Neural cell (in vitro differentiated cells): ENCODE data around the gene DDX1. TPM values are rescaled to one million over a fixed set of nuclear protein-coding genes. Genes with fewer than 3 reads are reported as not detected.

Source experiments
- H2AFZ ChIP-seq: fragments of 200-600, 300-800 bp; sonication (generic), shearing (Covaris generic); 2 replicates; pipeline ENCODE4 v1.6.0; 2014; ENCODE audit warnings: low read depth, mild to moderate bottlenecking, antibody characterized with exemption, low read length, moderate library complexity
- H3F3A ChIP-seq: fragments of 200-600 bp; shearing (Covaris generic); 2 replicates; pipeline ENCODE4 v1.6.1; 2016; ENCODE audit warnings: mild to moderate bottlenecking, moderate library complexity, mixed read lengths, antibody characterized with exemption, low read length; ENCODE audit not compliant: insufficient read depth, poor library complexity, severe bottlenecking
- H3K27ac ChIP-seq: fragments of 200-600, 300-800 bp; sonication (generic), shearing (Covaris generic); 2 replicates; pipeline ENCODE4 v1.5.1; 2014; ENCODE audit warnings: mild to moderate bottlenecking, low read length, moderate library complexity
- H3K27me3 ChIP-seq: fragments of 300-800, 200-600 bp; sonication (generic), shearing (Covaris generic); 2 replicates; pipeline ENCODE4 v1.6.0; 2014; ENCODE audit warnings: mild to moderate bottlenecking, low read depth, low read length, moderate library complexity; ENCODE audit not compliant: insufficient read depth
- H3K36me3 ChIP-seq: fragments of 300-800, 200-600 bp; sonication (generic), shearing (Covaris generic); 2 replicates; pipeline ENCODE4 v1.5.1; 2014; ENCODE audit warnings: mild to moderate bottlenecking, antibody characterized with exemption, low read length, moderate library complexity; ENCODE audit not compliant: insufficient read depth
- H3K4me2 ChIP-seq: fragments of 300-800, 200-600 bp; sonication (generic), shearing (Covaris generic); 2 replicates; pipeline ENCODE4 v1.6.0; 2014; ENCODE audit warnings: mild to moderate bottlenecking, low read length
- H3K4me3 ChIP-seq: fragments of 300-800, 200-600 bp; sonication (generic), shearing (Covaris generic); 2 replicates; pipeline ENCODE4 v1.5.1; 2014; ENCODE audit warnings: mild to moderate bottlenecking, low read length, moderate library complexity
- H3K79me2 ChIP-seq: fragments of 200-600 bp; shearing (Covaris generic); replicated peaks from 2 replicates; pipeline ENCODE4 v1.6.0; 2014; ENCODE audit warnings: mild to moderate bottlenecking, low read length, moderate library complexity; ENCODE audit not compliant: insufficient read depth
- H3K9ac ChIP-seq: fragments of 300-800, 200-600 bp; sonication (generic), shearing (Covaris generic); 2 replicates; pipeline ENCODE4 v1.6.1; 2016; ENCODE audit warnings: mild to moderate bottlenecking, low read length, mixed read lengths
- H3K9me2 ChIP-seq: fragments of 200-600 bp; shearing (Covaris generic); 2 replicates; pipeline ENCODE4 v1.6.1; 2016; ENCODE audit warnings: mild to moderate bottlenecking, low read length, mixed read lengths; ENCODE audit not compliant: insufficient read depth
- H3K9me3 ChIP-seq: fragments of 200-600, 300-800 bp; sonication (generic), shearing (Covaris generic); 2 replicates; pipeline ENCODE4 v1.6.1; 2016; ENCODE audit warnings: mild to moderate bottlenecking, mixed run types, low read length, moderate library complexity, mixed read lengths
- H4K20me1 ChIP-seq: fragments of 200-600 bp; shearing (Covaris generic); 2 replicates; pipeline ENCODE4 v1.6.1; 2016; ENCODE audit warnings: mild to moderate bottlenecking, mixed run types; ENCODE audit not compliant: insufficient read depth
- EP300 ChIP-seq: fragments of 450-650 bp; conservative IDR thresholded peaks from 2 replicates; pipeline ENCODE4 v1.6.1; 2014; ENCODE audit warnings: antibody characterized with exemption, mild to moderate bottlenecking, moderate library complexity; ENCODE audit not compliant: poor library complexity, severe bottlenecking
- EZH2 ChIP-seq: fragments of 200-600, 300-800 bp; shearing (Covaris generic), sonication (generic); IDR thresholded peaks from 2 replicates; pipeline ENCODE4 v1.6.1; 2014; ENCODE audit warnings: antibody characterized with exemption, low read length, borderline replicate concordance, mild to moderate bottlenecking; ENCODE audit not compliant: insufficient read depth, poor library complexity, severe bottlenecking
- MXI1 ChIP-seq: fragments of 450-650 bp; conservative IDR thresholded peaks from 2 replicates; pipeline ENCODE4 v1.6.1; 2014; ENCODE audit warnings: antibody characterized with exemption, mild to moderate bottlenecking; ENCODE audit not compliant: poor library complexity, severe bottlenecking
- POLR2AphosphoS5 ChIP-seq: IDR thresholded peaks from 2 replicates; pipeline ENCODE4 v1.6.1; 2012
- RAD21 ChIP-seq: fragments of 450-650 bp; conservative IDR thresholded peaks from 2 replicates; pipeline ENCODE4 v1.6.1; 2014; ENCODE audit warnings: antibody characterized with exemption, mild to moderate bottlenecking, moderate library complexity
- SMC3 ChIP-seq: fragments of 450-650 bp; conservative IDR thresholded peaks from 2 replicates; pipeline ENCODE4 v1.6.1; 2014; ENCODE audit warnings: antibody characterized with exemption, mild to moderate bottlenecking, moderate library complexity; ENCODE audit not compliant: poor library complexity
- TAF1 ChIP-seq: IDR thresholded peaks from 2 replicates; pipeline ENCODE4 v1.6.1; 2012; ENCODE audit warnings: low read depth
- polyA plus RNA-seq: library from polyadenylated mRNA; depleted of rRNA; stranded (reverse); fragments of >200 nt; gene quantifications from 2 replicates; pipeline ENCODE4 v1.2.3, GENCODE V29; 2014
- TF ChIP-seq, protein P1 (sequence below): IDR thresholded peaks from 2 replicates; pipeline ENCODE4 v1.6.1; 2012; ENCODE audit warnings: borderline replicate concordance
- TF ChIP-seq, protein P2 (sequence below): fragments of 450-650 bp; IDR thresholded peaks from 2 replicates; pipeline ENCODE4 v1.5.1; 2014; ENCODE audit warnings: antibody characterized with exemption, mild to moderate bottlenecking, moderate library complexity; ENCODE audit not compliant: poor library complexity, severe bottlenecking

Gene DDX1
- polyA plus RNA-seq, 1 donor from 2014 or later: 159 TPM

DNA sequence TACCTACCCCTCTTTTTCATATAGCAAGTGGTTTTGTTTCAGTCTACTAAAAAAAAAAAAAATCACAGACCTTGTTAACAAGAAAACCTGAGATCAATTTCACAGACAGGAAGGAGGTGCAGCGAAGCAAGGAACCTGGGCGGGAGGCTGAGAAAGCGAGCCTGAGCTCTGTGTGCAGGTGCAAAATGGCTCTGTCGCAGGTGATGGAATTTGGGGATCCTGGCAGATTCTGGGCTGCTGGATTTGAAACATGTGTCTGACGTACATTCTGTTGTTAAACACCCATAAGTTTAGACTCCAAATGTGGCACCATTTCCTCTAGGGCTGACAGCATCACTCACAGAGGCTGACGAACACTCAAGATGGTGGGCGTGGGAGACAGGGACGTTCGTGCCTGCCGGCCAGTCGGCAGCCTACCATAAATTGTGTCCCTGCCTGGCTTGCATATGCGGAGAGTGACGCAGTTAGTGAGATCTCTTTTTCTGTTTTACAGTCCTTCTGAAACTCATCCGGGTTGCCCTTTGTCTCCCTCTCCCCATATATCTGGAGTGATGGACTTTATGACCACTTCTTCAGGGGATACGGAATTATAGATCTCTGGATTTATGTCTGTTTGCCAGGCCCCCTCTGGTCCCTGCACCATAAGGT lies 8.8 kb upstream of the DDX1 start:
- H2AFZ ChIP-seq: no peak overlapping the region

GRCh38 chr2:15583826-15584225 lies 7.8 kb upstream of the DDX1 start:
- H3K9ac ChIP-seq: no peak overlapping the region
- no peaks in the 10 kb centered on the region for H3K9me3 ChIP-seq
- no peaks in the 10 kb centered on the region for H3K79me2 ChIP-seq
- H3K4me2 ChIP-seq: no peak overlapping the region
- no peaks in the 10 kb centered on the region for H3K27me3 ChIP-seq
- no peaks in the 10 kb centered on the region for H3F3A ChIP-seq
- TF ChIP-seq, protein P1, sequence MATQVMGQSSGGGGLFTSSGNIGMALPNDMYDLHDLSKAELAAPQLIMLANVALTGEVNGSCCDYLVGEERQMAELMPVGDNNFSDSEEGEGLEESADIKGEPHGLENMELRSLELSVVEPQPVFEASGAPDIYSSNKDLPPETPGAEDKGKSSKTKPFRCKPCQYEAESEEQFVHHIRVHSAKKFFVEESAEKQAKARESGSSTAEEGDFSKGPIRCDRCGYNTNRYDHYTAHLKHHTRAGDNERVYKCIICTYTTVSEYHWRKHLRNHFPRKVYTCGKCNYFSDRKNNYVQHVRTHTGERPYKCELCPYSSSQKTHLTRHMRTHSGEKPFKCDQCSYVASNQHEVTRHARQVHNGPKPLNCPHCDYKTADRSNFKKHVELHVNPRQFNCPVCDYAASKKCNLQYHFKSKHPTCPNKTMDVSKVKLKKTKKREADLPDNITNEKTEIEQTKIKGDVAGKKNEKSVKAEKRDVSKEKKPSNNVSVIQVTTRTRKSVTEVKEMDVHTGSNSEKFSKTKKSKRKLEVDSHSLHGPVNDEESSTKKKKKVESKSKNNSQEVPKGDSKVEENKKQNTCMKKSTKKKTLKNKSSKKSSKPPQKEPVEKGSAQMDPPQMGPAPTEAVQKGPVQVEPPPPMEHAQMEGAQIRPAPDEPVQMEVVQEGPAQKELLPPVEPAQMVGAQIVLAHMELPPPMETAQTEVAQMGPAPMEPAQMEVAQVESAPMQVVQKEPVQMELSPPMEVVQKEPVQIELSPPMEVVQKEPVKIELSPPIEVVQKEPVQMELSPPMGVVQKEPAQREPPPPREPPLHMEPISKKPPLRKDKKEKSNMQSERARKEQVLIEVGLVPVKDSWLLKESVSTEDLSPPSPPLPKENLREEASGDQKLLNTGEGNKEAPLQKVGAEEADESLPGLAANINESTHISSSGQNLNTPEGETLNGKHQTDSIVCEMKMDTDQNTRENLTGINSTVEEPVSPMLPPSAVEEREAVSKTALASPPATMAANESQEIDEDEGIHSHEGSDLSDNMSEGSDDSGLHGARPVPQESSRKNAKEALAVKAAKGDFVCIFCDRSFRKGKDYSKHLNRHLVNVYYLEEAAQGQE: no peak
- no peak for TF ChIP-seq EZH2
- TF ChIP-seq TAF1: no peak
- no peak for TF ChIP-seq POLR2AphosphoS5
- TF ChIP-seq RAD21: no peak
- no peak for TF ChIP-seq MXI1
- TF ChIP-seq EP300: no peak
- TF ChIP-seq SMC3: no peak
- TF ChIP-seq, protein P2, sequence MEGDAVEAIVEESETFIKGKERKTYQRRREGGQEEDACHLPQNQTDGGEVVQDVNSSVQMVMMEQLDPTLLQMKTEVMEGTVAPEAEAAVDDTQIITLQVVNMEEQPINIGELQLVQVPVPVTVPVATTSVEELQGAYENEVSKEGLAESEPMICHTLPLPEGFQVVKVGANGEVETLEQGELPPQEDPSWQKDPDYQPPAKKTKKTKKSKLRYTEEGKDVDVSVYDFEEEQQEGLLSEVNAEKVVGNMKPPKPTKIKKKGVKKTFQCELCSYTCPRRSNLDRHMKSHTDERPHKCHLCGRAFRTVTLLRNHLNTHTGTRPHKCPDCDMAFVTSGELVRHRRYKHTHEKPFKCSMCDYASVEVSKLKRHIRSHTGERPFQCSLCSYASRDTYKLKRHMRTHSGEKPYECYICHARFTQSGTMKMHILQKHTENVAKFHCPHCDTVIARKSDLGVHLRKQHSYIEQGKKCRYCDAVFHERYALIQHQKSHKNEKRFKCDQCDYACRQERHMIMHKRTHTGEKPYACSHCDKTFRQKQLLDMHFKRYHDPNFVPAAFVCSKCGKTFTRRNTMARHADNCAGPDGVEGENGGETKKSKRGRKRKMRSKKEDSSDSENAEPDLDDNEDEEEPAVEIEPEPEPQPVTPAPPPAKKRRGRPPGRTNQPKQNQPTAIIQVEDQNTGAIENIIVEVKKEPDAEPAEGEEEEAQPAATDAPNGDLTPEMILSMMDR: no peak
- no peak overlapping the region for H3K4me3 ChIP-seq
- no peaks in the 10 kb centered on the region for H4K20me1 ChIP-seq
- H3K36me3 ChIP-seq: no peaks in the 10 kb centered on the region
- no peaks in the 10 kb centered on the region for H3K9me2 ChIP-seq
- H2AFZ ChIP-seq: no peak overlapping the region
- H3K27ac ChIP-seq: no peak overlapping the region

More for the DNA sequence above, 8.8 kb upstream of the DDX1 start:
- H4K20me1 ChIP-seq: no peaks in the 10 kb centered on the region
- TF ChIP-seq POLR2AphosphoS5 (no peak), TAF1 (no peak), EZH2 (no peak), EP300 (no peak)
- TF ChIP-seq, protein P1: no peak
- TF ChIP-seq, protein P2: no peak
- no peaks in the 10 kb centered on the region for H3K79me2 ChIP-seq
- no peaks in the 10 kb centered on the region for H3K36me3 ChIP-seq
- H3K27me3 ChIP-seq: no peaks in the 10 kb centered on the region
- H3K9ac ChIP-seq: no peak overlapping the region
- no peak overlapping the region for H3K4me2 ChIP-seq
- no peaks in the 10 kb centered on the region for H3F3A ChIP-seq
- no peaks in the 10 kb centered on the region for H3K9me2 ChIP-seq
- no peak overlapping the region for H3K27ac ChIP-seq
- H3K9me3 ChIP-seq: no peaks in the 10 kb centered on the region
- no peak overlapping the region for H3K4me3 ChIP-seq
